H1 (cell line): ENCODE data around the gene TMEM254. TPM values are rescaled to one million over a fixed set of nuclear protein-coding genes. Genes with fewer than 3 reads are reported as not detected.

Source experiments
- BCL11A ChIP-seq, 2 experiments: IDR thresholded peaks; one replicate each; pipeline ENCODE4 v1.6.1; 2011; ENCODE audit warnings: low read depth in 2 of 2, low read length in 2 of 2, mild to moderate bottlenecking in 2 of 2
- CEBPB ChIP-seq: IDR thresholded peaks from 2 replicates; pipeline ENCODE4 v1.6.1; 2012; ENCODE audit warnings: low read depth, low read length
- TCF12 ChIP-seq: IDR thresholded peaks from 2 replicates; pipeline ENCODE4 v1.6.1; 2011; ENCODE audit warnings: low read depth, mild to moderate bottlenecking, low read length
- polyA plus RNA-seq, 7 experiments: library from polyadenylated mRNA; depleted of rRNA in 3 of 7; stranded (reverse) in 5 of 7; unstranded in 2 of 7; fragments of >200 nt in 5 of 7; fragments of 200-250 nt in 2 of 7; gene quantifications; 1 replicate in 5 of 7; 2 replicates in 1 of 7; 4 replicates in 1 of 7; pipeline versions ENCODE4 v1.2.1 to v1.2.3, GENCODE V29; 2011 to 2013; ENCODE audit warnings: missing spikeins in 2 of 7, mixed read lengths in 2 of 7
- total RNA-seq: library from RNA; stranded (reverse); fragmentation: NEBNext Ultra II Directional; extraction: Animal tissue kit (Norgen Biotek cat#: 25700); gene quantifications from 2 replicates; pipeline ENCODE4 v1.2.1, GENCODE V29; 2021
- TF ChIP-seq, protein P1 (sequence below): fragments of 300-600 bp; sonication (generic); IDR thresholded peaks from 2 replicates; pipeline ENCODE4 v1.7.1; 2012; ENCODE audit warnings: low read length, moderate library complexity, mild to moderate bottlenecking, inconsistent platforms; ENCODE audit not compliant: insufficient replicate concordance
- TF ChIP-seq, protein P2 (sequence below): IDR thresholded peaks from 2 replicates; pipeline ENCODE4 v1.6.1; 2012; ENCODE audit warnings: inconsistent platforms

TMEM254 gene
- total and polyA plus RNA-seq, 2 of the 8 experiments (the other 6 are each of a cell fraction or from before 2014, with no cell fraction given) = 26.9 to 61.2 TPM

DNA sequence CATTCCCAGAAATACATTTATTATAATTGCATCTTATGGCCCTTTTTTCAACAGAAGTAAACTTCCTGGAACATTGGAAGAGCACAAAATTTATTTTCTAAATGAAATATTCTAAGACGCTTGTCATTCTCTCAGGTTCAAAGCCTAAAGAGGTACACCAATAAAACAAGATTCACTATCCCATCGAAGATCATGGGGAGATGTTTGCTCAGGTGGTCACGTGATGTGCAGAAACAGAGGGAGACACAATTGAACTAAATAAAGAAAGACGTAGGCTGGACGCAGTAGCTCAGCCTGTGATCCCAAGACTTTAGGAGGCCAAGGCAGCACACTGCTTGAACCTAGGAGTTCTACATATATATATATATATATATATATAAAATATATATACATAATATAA is 46.0 kb upstream of the TMEM254 start (continued):
- TF ChIP-seq, protein P1, sequence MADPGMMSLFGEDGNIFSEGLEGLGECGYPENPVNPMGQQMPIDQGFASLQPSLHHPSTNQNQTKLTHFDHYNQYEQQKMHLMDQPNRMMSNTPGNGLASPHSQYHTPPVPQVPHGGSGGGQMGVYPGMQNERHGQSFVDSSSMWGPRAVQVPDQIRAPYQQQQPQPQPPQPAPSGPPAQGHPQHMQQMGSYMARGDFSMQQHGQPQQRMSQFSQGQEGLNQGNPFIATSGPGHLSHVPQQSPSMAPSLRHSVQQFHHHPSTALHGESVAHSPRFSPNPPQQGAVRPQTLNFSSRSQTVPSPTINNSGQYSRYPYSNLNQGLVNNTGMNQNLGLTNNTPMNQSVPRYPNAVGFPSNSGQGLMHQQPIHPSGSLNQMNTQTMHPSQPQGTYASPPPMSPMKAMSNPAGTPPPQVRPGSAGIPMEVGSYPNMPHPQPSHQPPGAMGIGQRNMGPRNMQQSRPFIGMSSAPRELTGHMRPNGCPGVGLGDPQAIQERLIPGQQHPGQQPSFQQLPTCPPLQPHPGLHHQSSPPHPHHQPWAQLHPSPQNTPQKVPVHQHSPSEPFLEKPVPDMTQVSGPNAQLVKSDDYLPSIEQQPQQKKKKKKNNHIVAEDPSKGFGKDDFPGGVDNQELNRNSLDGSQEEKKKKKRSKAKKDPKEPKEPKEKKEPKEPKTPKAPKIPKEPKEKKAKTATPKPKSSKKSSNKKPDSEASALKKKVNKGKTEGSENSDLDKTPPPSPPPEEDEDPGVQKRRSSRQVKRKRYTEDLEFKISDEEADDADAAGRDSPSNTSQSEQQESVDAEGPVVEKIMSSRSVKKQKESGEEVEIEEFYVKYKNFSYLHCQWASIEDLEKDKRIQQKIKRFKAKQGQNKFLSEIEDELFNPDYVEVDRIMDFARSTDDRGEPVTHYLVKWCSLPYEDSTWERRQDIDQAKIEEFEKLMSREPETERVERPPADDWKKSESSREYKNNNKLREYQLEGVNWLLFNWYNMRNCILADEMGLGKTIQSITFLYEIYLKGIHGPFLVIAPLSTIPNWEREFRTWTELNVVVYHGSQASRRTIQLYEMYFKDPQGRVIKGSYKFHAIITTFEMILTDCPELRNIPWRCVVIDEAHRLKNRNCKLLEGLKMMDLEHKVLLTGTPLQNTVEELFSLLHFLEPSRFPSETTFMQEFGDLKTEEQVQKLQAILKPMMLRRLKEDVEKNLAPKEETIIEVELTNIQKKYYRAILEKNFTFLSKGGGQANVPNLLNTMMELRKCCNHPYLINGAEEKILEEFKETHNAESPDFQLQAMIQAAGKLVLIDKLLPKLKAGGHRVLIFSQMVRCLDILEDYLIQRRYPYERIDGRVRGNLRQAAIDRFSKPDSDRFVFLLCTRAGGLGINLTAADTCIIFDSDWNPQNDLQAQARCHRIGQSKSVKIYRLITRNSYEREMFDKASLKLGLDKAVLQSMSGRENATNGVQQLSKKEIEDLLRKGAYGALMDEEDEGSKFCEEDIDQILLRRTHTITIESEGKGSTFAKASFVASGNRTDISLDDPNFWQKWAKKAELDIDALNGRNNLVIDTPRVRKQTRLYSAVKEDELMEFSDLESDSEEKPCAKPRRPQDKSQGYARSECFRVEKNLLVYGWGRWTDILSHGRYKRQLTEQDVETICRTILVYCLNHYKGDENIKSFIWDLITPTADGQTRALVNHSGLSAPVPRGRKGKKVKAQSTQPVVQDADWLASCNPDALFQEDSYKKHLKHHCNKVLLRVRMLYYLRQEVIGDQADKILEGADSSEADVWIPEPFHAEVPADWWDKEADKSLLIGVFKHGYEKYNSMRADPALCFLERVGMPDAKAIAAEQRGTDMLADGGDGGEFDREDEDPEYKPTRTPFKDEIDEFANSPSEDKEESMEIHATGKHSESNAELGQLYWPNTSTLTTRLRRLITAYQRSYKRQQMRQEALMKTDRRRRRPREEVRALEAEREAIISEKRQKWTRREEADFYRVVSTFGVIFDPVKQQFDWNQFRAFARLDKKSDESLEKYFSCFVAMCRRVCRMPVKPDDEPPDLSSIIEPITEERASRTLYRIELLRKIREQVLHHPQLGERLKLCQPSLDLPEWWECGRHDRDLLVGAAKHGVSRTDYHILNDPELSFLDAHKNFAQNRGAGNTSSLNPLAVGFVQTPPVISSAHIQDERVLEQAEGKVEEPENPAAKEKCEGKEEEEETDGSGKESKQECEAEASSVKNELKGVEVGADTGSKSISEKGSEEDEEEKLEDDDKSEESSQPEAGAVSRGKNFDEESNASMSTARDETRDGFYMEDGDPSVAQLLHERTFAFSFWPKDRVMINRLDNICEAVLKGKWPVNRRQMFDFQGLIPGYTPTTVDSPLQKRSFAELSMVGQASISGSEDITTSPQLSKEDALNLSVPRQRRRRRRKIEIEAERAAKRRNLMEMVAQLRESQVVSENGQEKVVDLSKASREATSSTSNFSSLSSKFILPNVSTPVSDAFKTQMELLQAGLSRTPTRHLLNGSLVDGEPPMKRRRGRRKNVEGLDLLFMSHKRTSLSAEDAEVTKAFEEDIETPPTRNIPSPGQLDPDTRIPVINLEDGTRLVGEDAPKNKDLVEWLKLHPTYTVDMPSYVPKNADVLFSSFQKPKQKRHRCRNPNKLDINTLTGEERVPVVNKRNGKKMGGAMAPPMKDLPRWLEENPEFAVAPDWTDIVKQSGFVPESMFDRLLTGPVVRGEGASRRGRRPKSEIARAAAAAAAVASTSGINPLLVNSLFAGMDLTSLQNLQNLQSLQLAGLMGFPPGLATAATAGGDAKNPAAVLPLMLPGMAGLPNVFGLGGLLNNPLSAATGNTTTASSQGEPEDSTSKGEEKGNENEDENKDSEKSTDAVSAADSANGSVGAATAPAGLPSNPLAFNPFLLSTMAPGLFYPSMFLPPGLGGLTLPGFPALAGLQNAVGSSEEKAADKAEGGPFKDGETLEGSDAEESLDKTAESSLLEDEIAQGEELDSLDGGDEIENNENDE = no peak
- TF ChIP-seq CEBPB = no peak
- no peak for TF ChIP-seq TCF12
- no peak for TF ChIP-seq BCL11A (IDR thresholded peaks at IDR 0.05; ENCODE audit: low read depth in 2 of 2, low read length in 2 of 2)
- TF ChIP-seq, protein P2, sequence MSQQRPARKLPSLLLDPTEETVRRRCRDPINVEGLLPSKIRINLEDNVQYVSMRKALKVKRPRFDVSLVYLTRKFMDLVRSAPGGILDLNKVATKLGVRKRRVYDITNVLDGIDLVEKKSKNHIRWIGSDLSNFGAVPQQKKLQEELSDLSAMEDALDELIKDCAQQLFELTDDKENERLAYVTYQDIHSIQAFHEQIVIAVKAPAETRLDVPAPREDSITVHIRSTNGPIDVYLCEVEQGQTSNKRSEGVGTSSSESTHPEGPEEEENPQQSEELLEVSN = no peak
